HFFc6 (cell line): Measurements from ENCODE around the gene ROBO1. TPM values are rescaled to one million over a fixed set of nuclear protein-coding genes. Genes with fewer than 3 reads are reported as not detected.
A peak's percentile ranks its signal among the peaks of the same experiment; 100 is the strongest.

Experiments used
- DNase-seq: peaks from one replicate; pipeline ENCODE4 v3.0.0-alpha.2; 2018
- H3K27ac Mint-ChIP-seq: 2 replicates; pipeline ENCODE4 v1.8.0; 2020; ENCODE audit warnings: mild to moderate bottlenecking, mixed read lengths
- H3K27me3 Mint-ChIP-seq: 2 replicates; pipeline ENCODE4 v1.8.0; 2021; ENCODE audit warnings: mild to moderate bottlenecking, moderate library complexity, mixed read lengths; ENCODE audit not compliant: insufficient read depth
- H3K36me3 Mint-ChIP-seq: 2 replicates; pipeline ENCODE4 v1.8.0; 2021; ENCODE audit warnings: low read depth, mixed read lengths
- H3K4me1 Mint-ChIP-seq: 2 replicates; pipeline ENCODE4 v1.8.0; 2020; ENCODE audit warnings: low read depth, mixed read lengths
- H3K4me3 Mint-ChIP-seq: 2 replicates; pipeline ENCODE4 v1.8.0; 2020; ENCODE audit warnings: mild to moderate bottlenecking, moderate library complexity, mixed read lengths
- H3K9me3 Mint-ChIP-seq: 2 replicates; pipeline ENCODE4 v1.8.0; 2020; ENCODE audit warnings: mild to moderate bottlenecking, mixed read lengths
- CTCF ChIP-seq: fragments of 200-600 bp; sonication (generic); IDR thresholded peaks from 2 replicates; pipeline ENCODE4 v1.5.0; 2021; ENCODE audit warnings: antibody characterized with exemption, mild to moderate bottlenecking
- total RNA-seq, 6 experiments: library from RNA; stranded (reverse); fragmentation: NEBNext Ultra II Directional; extraction: Animal tissue kit (Norgen Biotek cat#: 25700); gene quantifications; 2 replicates in 1 of 6; 3 replicates in 5 of 6; pipeline ENCODE4 v1.2.3, GENCODE V29; 2021

Gene ROBO1
- total RNA-seq, 6 experiments from 2014 or later: 38.7 to 51.3 (median 41.7) TPM

GRCh38 chr3:78788839-78789238, 979.0 kb downstream of the ROBO1 start:
- no peak overlapping the region for H3K4me3 Mint-ChIP-seq
- DNase-seq: no peak
- H3K36me3 Mint-ChIP-seq: no peaks in the 10 kb centered on the region
- no peak for TF ChIP-seq CTCF
- H3K4me1 Mint-ChIP-seq: peaks cover 12% of the 10 kb centered on the region
- no peaks in the 10 kb centered on the region for H3K9me3 Mint-ChIP-seq
- 0 out of 2 replicates have a peak, but pooled peaks cover 2% of the 10 kb centered on the region for H3K27me3 Mint-ChIP-seq
- H3K27ac Mint-ChIP-seq: no peak overlapping the region

GRCh38 chr3:78785004-78785403, 982.8 kb downstream of the ROBO1 start:
- no peak for TF ChIP-seq CTCF
- Mint-ChIP-seq H3K4me1 (peaks cover 12% of the 10 kb centered on the region), H3K27me3 (0 out of 2 replicates have a peak, but pooled peaks cover 2% of the 10 kb centered on the region), H3K9me3 (no peaks in the 10 kb centered on the region; the same call in 1 of the 2 replicates), H3K36me3 (0 out of 2 replicates have a peak, but pooled peaks cover 4% of the 10 kb centered on the region), H3K27ac (peak overlapping the region; percentile 37; the same call in 1 of the 2 replicates), H3K4me3 (peak overlapping the region; percentile 18)
- no peak for DNase-seq

- H3K4me3 Mint-ChIP-seq: no peak overlapping the region
- H3K9me3 Mint-ChIP-seq: peaks cover 8% of the 10 kb centered on the region
Observed at GRCh38 chr3:78781351-78781750, 986.4 kb downstream of the ROBO1 start.

GRCh38 chr3:78765671-78766485, 1001.9 kb downstream of the ROBO1 start:
- no peak for DNase-seq
- H3K4me3 Mint-ChIP-seq: no peak overlapping the region

More at GRCh38 chr3:78781351-78781750, 986.4 kb downstream of the ROBO1 start:
- DNase-seq: no peak
- H3K4me1 Mint-ChIP-seq: peaks cover 12% of the 10 kb centered on the region
- H3K36me3 Mint-ChIP-seq: peaks cover 12% of the 10 kb centered on the region; the same call in 1 of the 2 replicates
- no peak for TF ChIP-seq CTCF
- no peak overlapping the region for H3K27ac Mint-ChIP-seq
- H3K27me3 Mint-ChIP-seq: no peaks in the 10 kb centered on the region

GRCh38 chr3:78764634-78765033, 1003.2 kb downstream of the ROBO1 start:
- Mint-ChIP-seq H3K4me1 (peaks cover 11% of the 10 kb centered on the region; the same call in 1 of the 2 replicates), H3K36me3 (no peaks in the 10 kb centered on the region), H3K4me3 (no peak overlapping the region), H3K27me3 (no peaks in the 10 kb centered on the region), H3K9me3 (no peaks in the 10 kb centered on the region), H3K27ac (no peak overlapping the region)
- TF ChIP-seq CTCF: no peak
- DNase-seq: no peak

More at GRCh38 chr3:78765671-78766485, 1001.9 kb downstream of the ROBO1 start:
- Mint-ChIP-seq H3K36me3 (no peaks in the 10 kb centered on the region), H3K27me3 (no peaks in the 10 kb centered on the region), H3K4me1 (peaks cover 11% of the 10 kb centered on the region; the same call in 1 of the 2 replicates), H3K9me3 (no peaks in the 10 kb centered on the region), H3K27ac (no peak overlapping the region)
- TF ChIP-seq CTCF: no peak
